CD4-positive, alpha-beta memory T cell (primary cell): ENCODE data around the gene GRHL1. TPM values are rescaled to one million over a fixed set of nuclear protein-coding genes. Genes with fewer than 3 reads are reported as not detected.
A peak's percentile ranks its signal among the peaks of the same experiment; 100 is the strongest.

Source experiments
- CTCF ChIA-PET: fragments of 350-600 bp; sonication (Branson Sonifier 250); formaldehyde crosslinking; loops from one replicate; lab custom pipeline; 2021; ENCODE audit warnings: inconsistent platforms; ENCODE audit not compliant: partially characterized antibody; lab: Charles Lee
- POLR2A ChIA-PET: fragments of 350-600 bp; sonication (Branson Sonifier 250); formaldehyde crosslinking; loops from one replicate; lab custom pipeline; 2021; ENCODE audit not compliant: partially characterized antibody; lab: Charles Lee
- DNase-seq, 5 donors: peaks; one replicate each; pipeline versions ENCODE4 v3.0.0 to v3.0.0-alpha.2; 2020 to 2022; ENCODE audit warnings: mixed read lengths in 1 of 5
- H3K27ac ChIP-seq: one replicate; pipeline ENCODE4 v1.7.0; 2013; ENCODE audit warnings: low read depth, low read length
- H3K27me3 ChIP-seq: 2 replicates; pipeline ENCODE4 v1.7.0; 2013; ENCODE audit warnings: mild to moderate bottlenecking, low read length, moderate library complexity; ENCODE audit not compliant: insufficient read depth
- H3K36me3 ChIP-seq: 2 replicates; pipeline ENCODE4 v1.7.0; 2013; ENCODE audit warnings: mild to moderate bottlenecking, low read length, moderate library complexity; ENCODE audit not compliant: insufficient read depth
- H3K4me1 ChIP-seq: 2 replicates; pipeline ENCODE4 v1.7.0; 2013; ENCODE audit warnings: mild to moderate bottlenecking, low read length, moderate library complexity; ENCODE audit not compliant: insufficient read depth
- H3K4me3 ChIP-seq, 2 donors: one replicate each; pipeline ENCODE4 v1.7.0; 2013; ENCODE audit warnings: low read length in 2 of 2, mild to moderate bottlenecking in 1 of 2
- H3K9me3 ChIP-seq, 2 donors: one replicate each; pipeline ENCODE4 v1.7.0; 2013; ENCODE audit warnings: low read length in 2 of 2, control low read depth in 1 of 2; ENCODE audit not compliant: control insufficient read depth in 1 of 2
- H3K27ac Mint-ChIP-seq, 7 donors: one replicate each; pipeline ENCODE4 v1.8.0; 2020 to 2021; ENCODE audit warnings: mixed read lengths in 7 of 7, mild to moderate bottlenecking in 6 of 7, inconsistent platforms in 3 of 7, moderate library complexity in 3 of 7
- H3K27me3 Mint-ChIP-seq, 2 donors: one replicate each; pipeline ENCODE4 v1.8.0; 2020 to 2021; ENCODE audit warnings: mixed read lengths in 2 of 2
- H3K36me3 Mint-ChIP-seq, 2 donors: one replicate each; pipeline ENCODE4 v1.8.0; 2020 to 2021; ENCODE audit warnings: mixed read lengths in 2 of 2, inconsistent platforms in 1 of 2, mild to moderate bottlenecking in 1 of 2
- H3K4me1 Mint-ChIP-seq, 4 donors: one replicate each; pipeline ENCODE4 v1.8.0; 2020 to 2021; ENCODE audit warnings: mixed read lengths in 4 of 4, mild to moderate bottlenecking in 1 of 4
- H3K4me3 Mint-ChIP-seq, 8 donors: one replicate each; pipeline ENCODE4 v1.8.0; 2020 to 2021; ENCODE audit warnings: mixed read lengths in 8 of 8, mild to moderate bottlenecking in 7 of 8, moderate library complexity in 6 of 8, inconsistent platforms in 3 of 8
- H3K9me3 Mint-ChIP-seq, 8 donors: one replicate each; pipeline ENCODE4 v1.8.0; 2020 to 2021; ENCODE audit warnings: mixed read lengths in 8 of 8, mild to moderate bottlenecking in 5 of 8, inconsistent platforms in 3 of 8, moderate library complexity in 1 of 8
- intact Hi-C: fragments of 100-400 bp; cut with micrococcal nuclease; formaldehyde crosslinking; loops from one replicate; pipeline ENCODE4 v1.15.1; 2023
- polyA plus RNA-seq, 2 donors: library from polyadenylated mRNA; unstranded; fragments of 300-500 nt; fragmentation: Illumina TruSeq; gene quantifications; one replicate each; pipeline ENCODE4 v1.2.3, GENCODE V29; 2021
- total RNA-seq, 2 experiments: library from RNA; stranded (reverse); gene quantifications; one replicate each; pipeline ENCODE4 v1.2.3, GENCODE V29; 2021

Gene GRHL1
- total and polyA plus RNA-seq, 4 experiments from 2014 or later, result 0.14 to 0.49 (median 0.33) TPM

GRCh38 chr2:10043906-10044601, 92.6 kb downstream of the GRHL1 start:
- Histone ChIP-seq H3K27ac (peak overlapping the region; percentile 66), H3K27me3 (no peaks in the 10 kb centered on the region), H3K36me3 (peaks cover 10% of the 10 kb centered on the region), H3K4me1 (peaks cover 21% of the 10 kb centered on the region), H3K4me3 (peak overlapping the region in 1 of 2 donors; percentile 43), H3K9me3 (no peaks in the 10 kb centered on the region)
- Mint-ChIP-seq H3K4me1 (peaks cover 18 to 45% (median 27%) of the 10 kb centered on the region in 4 donors), H3K36me3 (peaks cover 10 to 30% of the 10 kb centered on the region in 2 donors), H3K4me3 (peak overlapping the region; percentile 69 to 86 (median 84)), H3K27me3 (no peaks in the 10 kb centered on the region), H3K9me3 (peaks cover 0 to 2% (median 0%) of the 10 kb centered on the region in 8 donors), H3K27ac (peak overlapping the region; percentile 90 to 99 (median 98))
- ChIA-PET POLR2A (interaction anchor here (0.6 to 6.9 kb wide), 11 partner anchors 10 to 621 kb away, joined by 3 to 72 read pairs (median 7); partner anchors contain the start of genes IAH1, ITGB1BP1, ODC1 and TAF1B), CTCF (interaction anchor here (0.9 to 13.1 kb wide), 5 partner anchors 9 to 230 kb away, joined by 3 to 431 read pairs (median 4); no protein-coding TSS in a partner anchor)
- peak; percentile 92 to 97 (median 95) for DNase-seq
- intact Hi-C loops, result loop anchor here (1.0 to 10.0 kb wide), 8 partner anchors 15 to 619 kb away; partner anchors contain the start of genes ADAM17, CPSF3, GRHL1 and ITGB1BP1

DNA sequence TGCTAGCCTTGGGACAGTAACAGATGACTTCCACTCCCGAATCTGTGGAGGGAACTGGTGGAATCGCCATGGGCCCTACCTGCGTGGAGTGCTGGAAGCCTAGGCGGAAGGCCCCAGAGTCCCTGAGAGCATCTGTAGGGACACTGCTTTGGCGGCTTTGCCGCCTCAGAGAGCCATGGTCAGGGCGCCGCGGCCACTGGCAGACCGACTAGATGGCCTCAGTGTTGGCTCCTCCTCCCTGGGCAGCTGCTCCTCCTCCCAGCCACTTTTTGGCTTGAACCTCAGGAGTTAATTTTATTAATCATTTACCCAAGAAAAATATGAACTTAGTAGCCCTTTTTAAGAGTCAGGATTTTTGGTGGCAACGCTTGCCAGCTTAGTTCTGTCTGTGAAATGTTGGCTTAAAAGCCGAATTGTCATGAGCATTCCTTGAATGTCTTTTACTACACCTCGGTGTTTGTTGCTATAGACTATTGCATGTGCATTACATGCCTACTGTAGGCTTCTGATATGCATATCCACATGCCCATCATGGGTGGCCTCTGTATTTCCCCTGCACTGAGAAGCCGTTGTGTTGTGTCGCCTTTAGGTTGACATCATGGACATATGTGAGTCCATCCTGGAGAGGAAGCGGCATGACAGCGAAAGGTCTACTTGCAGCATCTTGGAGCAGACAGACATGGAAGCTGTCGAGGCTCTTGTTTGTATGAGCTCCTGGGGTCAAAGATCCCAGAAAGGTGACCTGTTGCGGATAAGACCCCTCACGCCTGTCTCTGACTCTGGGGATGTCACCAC, 94.3 kb downstream of the GRHL1 start:
- intact Hi-C loops, result loop anchor here (2.0 to 10.0 kb wide), 2 partner anchors 415 to 621 kb away; partner anchors contain the start of genes CPSF3, ITGB1BP1 and YWHAQ
- CTCF ChIA-PET, result interaction anchor here (1.9 to 13.1 kb wide), 6 partner anchors 11 to 246 kb away, joined by 6 to 431 read pairs (median 34); no protein-coding TSS in a partner anchor
- Mint-ChIP-seq H3K27me3 (no peaks in the 10 kb centered on the region), H3K4me1 (peaks cover 18 to 48% (median 27%) of the 10 kb centered on the region in 4 donors), H3K4me3 (peak overlapping the region in 5 of 8 donors; percentile 25 to 57 (median 47)), H3K27ac (peak overlapping the region; percentile 74 to 98 (median 91)), H3K36me3 (peaks cover 16 to 36% of the 10 kb centered on the region in 2 donors), H3K9me3 (peaks cover 0 to 2% (median 0%) of the 10 kb centered on the region in 8 donors)
- H3K27me3 ChIP-seq, result no peaks in the 10 kb centered on the region
- H3K27ac ChIP-seq, result no peak overlapping the region
- no peak for DNase-seq
- POLR2A ChIA-PET, result interaction anchor here (1.1 to 6.9 kb wide), 5 partner anchors 11 to 403 kb away, joined by 3 to 72 read pairs (median 12); partner anchors contain the start of genes ODC1 and TAF1B
- H3K9me3 ChIP-seq, result no peaks in the 10 kb centered on the region
- peaks cover 10% of the 10 kb centered on the region for H3K36me3 ChIP-seq
- peaks cover 21% of the 10 kb centered on the region for H3K4me1 ChIP-seq
- no peak overlapping the region for H3K4me3 ChIP-seq

- Histone ChIP-seq H3K4me1 (peaks cover 21% of the 10 kb centered on the region), H3K27me3 (no peaks in the 10 kb centered on the region), H3K36me3 (peaks cover 11% of the 10 kb centered on the region), H3K9me3 (no peaks in the 10 kb centered on the region), H3K4me3 (no peak overlapping the region), H3K27ac (no peak overlapping the region)
- peaks cover 18 to 45% (median 26%) of the 10 kb centered on the region in 4 donors for H3K4me1 Mint-ChIP-seq
- H3K36me3 Mint-ChIP-seq, result peaks cover 16 to 38% of the 10 kb centered on the region in 2 donors
- no peak for DNase-seq
- peaks cover 0 to 2% (median 0%) of the 10 kb centered on the region in 8 donors for H3K9me3 Mint-ChIP-seq
- H3K27ac Mint-ChIP-seq, result peak overlapping the region in 6 of 7 donors; percentile 29 to 98 (median 83)
- intact Hi-C loops, result loop anchor here (10.0 kb wide), 1 partner anchor 622 kb away; the partner anchor contains the start of genes CPSF3 and ITGB1BP1
- ChIA-PET POLR2A (interaction anchor here (0.8 to 6.9 kb wide), 4 partner anchors 12 to 233 kb away, joined by 3 to 72 read pairs (median 4); no protein-coding TSS in a partner anchor), CTCF (interaction anchor here (1.2 to 13.1 kb wide), 12 partner anchors 10 to 904 kb away, joined by 3 to 431 read pairs (median 9); no protein-coding TSS in a partner anchor)
- peak overlapping the region in 1 of 8 donors; percentile 35 for H3K4me3 Mint-ChIP-seq
- H3K27me3 Mint-ChIP-seq, result no peaks in the 10 kb centered on the region
Observed at GRCh38 chr2:10046931-10047330, 95.4 kb downstream of the GRHL1 start.

DNA sequence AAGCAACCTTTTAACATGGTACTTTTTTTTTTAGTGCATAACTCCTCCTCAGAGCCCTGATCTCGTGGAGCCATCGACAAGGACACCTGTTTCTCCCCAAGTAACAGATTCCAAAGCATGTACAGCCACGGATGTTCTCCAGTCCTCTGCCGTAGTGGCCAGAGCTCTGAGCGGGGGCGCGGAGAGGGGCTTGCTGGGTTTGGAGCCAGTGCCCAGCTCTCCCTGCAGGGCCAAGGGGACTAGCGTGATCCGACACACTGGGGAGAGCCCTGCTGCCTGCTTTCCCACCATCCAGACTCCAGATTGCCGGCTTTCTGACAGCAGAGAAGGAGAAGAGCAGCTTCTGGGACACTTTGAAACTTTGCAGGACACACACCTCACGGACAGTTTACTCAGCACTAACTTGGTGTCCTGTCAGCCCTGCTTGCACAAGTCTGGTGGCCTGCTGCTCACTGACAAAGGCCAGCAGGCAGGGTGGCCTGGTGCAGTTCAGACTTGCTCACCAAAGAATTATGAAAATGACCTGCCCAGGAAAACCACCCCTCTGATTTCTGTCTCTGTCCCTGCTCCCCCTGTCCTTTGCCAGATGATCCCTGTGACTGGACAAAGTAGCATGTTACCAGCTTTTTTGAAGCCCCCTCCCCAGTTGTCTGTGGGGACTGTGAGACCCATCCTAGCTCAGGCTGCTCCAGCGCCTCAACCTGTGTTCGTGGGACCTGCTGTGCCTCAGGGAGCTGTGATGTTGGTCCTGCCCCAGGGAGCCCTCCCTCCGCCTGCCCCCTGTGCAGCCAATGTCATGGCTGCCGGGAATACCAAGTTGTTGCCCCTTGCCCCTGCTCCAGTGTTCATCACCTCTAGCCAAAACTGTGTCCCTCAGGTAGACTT, 96.4 kb downstream of the GRHL1 start:
- Histone ChIP-seq H3K9me3 (no peaks in the 10 kb centered on the region), H3K27ac (no peak overlapping the region), H3K4me3 (no peak overlapping the region), H3K4me1 (peaks cover 13% of the 10 kb centered on the region), H3K36me3 (peaks cover 18% of the 10 kb centered on the region), H3K27me3 (no peaks in the 10 kb centered on the region)
- Mint-ChIP-seq H3K36me3 (peaks cover 24 to 45% of the 10 kb centered on the region in 2 donors), H3K27ac (peak overlapping the region in 4 of 7 donors; percentile 4 to 77 (median 57)), H3K9me3 (no peaks in the 10 kb centered on the region), H3K4me3 (no peak overlapping the region), H3K27me3 (no peaks in the 10 kb centered on the region), H3K4me1 (peaks cover 16 to 36% (median 19%) of the 10 kb centered on the region in 4 donors)
- no peak for DNase-seq
- ChIA-PET CTCF (interaction anchor here (1.0 to 13.1 kb wide), 19 partner anchors 9 to 905 kb away, joined by 3 to 431 read pairs (median 7); no protein-coding TSS in a partner anchor), POLR2A (interaction anchor here (1.1 to 6.9 kb wide), 3 partner anchors 18 to 400 kb away, joined by 4 to 72 read pairs (median 4); partner anchors contain the start of gene ODC1)
- intact Hi-C loops, result loop anchor here (1.0 to 10.0 kb wide), 4 partner anchors 64 to 623 kb away; partner anchors contain the start of genes CPSF3 and ITGB1BP1

GRCh38 chr2:10048501-10049171, 97.1 kb downstream of the GRHL1 start:
- CTCF ChIA-PET, result interaction anchor here (0.8 to 13.1 kb wide), 20 partner anchors 8 to 906 kb away, joined by 3 to 431 read pairs (median 6); partner anchors contain the start of gene TAF1B
- Histone ChIP-seq H3K36me3 (peaks cover 26% of the 10 kb centered on the region), H3K4me3 (no peak overlapping the region), H3K27ac (no peak overlapping the region), H3K4me1 (peaks cover 12% of the 10 kb centered on the region), H3K27me3 (no peaks in the 10 kb centered on the region), H3K9me3 (no peaks in the 10 kb centered on the region)
- Mint-ChIP-seq H3K27me3 (no peaks in the 10 kb centered on the region), H3K4me3 (no peak overlapping the region), H3K36me3 (peaks cover 32 to 53% of the 10 kb centered on the region in 2 donors), H3K27ac (peak overlapping the region in 5 of 7 donors; percentile 5 to 77 (median 47)), H3K9me3 (no peaks in the 10 kb centered on the region), H3K4me1 (peaks cover 15 to 34% (median 19%) of the 10 kb centered on the region in 4 donors)
- POLR2A ChIA-PET, result interaction anchor here (0.8 to 6.9 kb wide), 3 partner anchors 64 to 400 kb away, joined by 3 to 72 read pairs (median 4); partner anchors contain the start of gene ODC1
- intact Hi-C loops, result loop anchor here (1.0 to 10.0 kb wide), 4 partner anchors 64 to 624 kb away; partner anchors contain the start of genes CPSF3 and ITGB1BP1
- DNase-seq, result peak in 4 of 5 donors; percentile 57 to 65 (median 60)
